Body of pancreas (tissue), 4 donors: ENCODE results near the gene TOMM7. TPM values are rescaled to one million over a fixed set of nuclear protein-coding genes. Genes with fewer than 3 reads are reported as not detected.

Experiments used
- ATAC-seq: fragments of 150-250 bp; one replicate; pipeline ENCODE4 v1.9.1; 2016
- DNase-seq, 4 donors: peaks; one replicate each; pipeline ENCODE4 v3.0.0-alpha.2; 2019
- H3K27ac ChIP-seq, 4 donors: fragments of 200-600 bp; sonication (generic); 1 replicate in 3 of 4; 2 replicates in 1 of 4; pipeline versions ENCODE4 v1.5.1 to v1.6.1; 2016 to 2019; ENCODE audit warnings: mild to moderate bottlenecking in 1 of 4, mixed read lengths in 1 of 4, moderate library complexity in 1 of 4
- H3K27me3 ChIP-seq, 2 donors: fragments of 200-600 bp; sonication (generic); one replicate each; pipeline ENCODE4 v1.6.0; 2016; ENCODE audit warnings: mild to moderate bottlenecking in 1 of 2
- H3K36me3 ChIP-seq, 2 donors: fragments of 200-600 bp; sonication (generic); replicated peaks in 1 of 2; 2 replicates each; pipeline ENCODE4 v1.5.1; 2016; ENCODE audit warnings: low read depth in 2 of 2; ENCODE audit not compliant: insufficient read depth in 1 of 2
- H3K4me1 ChIP-seq: fragments of 200-600 bp; sonication (generic); one replicate; pipeline ENCODE4 v1.6.0; 2016
- H3K4me3 ChIP-seq, 2 donors: fragments of 200-600 bp; sonication (generic); 1 replicate in 1 of 2; 2 replicates in 1 of 2; pipeline ENCODE4 v1.5.1; 2016 to 2019
- H3K9me3 ChIP-seq, 3 donors: fragments of 200-600 bp; sonication (generic); 1 replicate in 2 of 3; 2 replicates in 1 of 3; pipeline ENCODE4 v1.5.1; 2016
- POLR2A ChIP-seq, 3 donors: fragments of 450-650 bp; IDR thresholded peaks; one replicate each; pipeline ENCODE4 v1.6.1; 2016; ENCODE audit warnings: antibody characterized with exemption in 3 of 3, mild to moderate bottlenecking in 2 of 3
- WGBS, 2 donors: methylation state at CpG; one replicate each; pipeline ENCODE4 v1.1.5; 2017; 5-methylcytosine and 5-hydroxymethylcytosine counted together
- intact Hi-C: fragments of 100-400 bp; cut with DNase I; formaldehyde crosslinking; loops from one replicate; pipeline ENCODE4 v1.15.1; 2023
- total RNA-seq, 2 donors: library from RNA; depleted of rRNA; stranded (reverse); fragments of >200 nt; gene quantifications; one replicate each; pipeline ENCODE4 v1.1.0, GENCODE V29; 2016
- TF ChIP-seq, protein P1 (sequence below), 7 experiments: fragments of 450-650 bp in 4 of 7; fragments of 200-600 bp in 3 of 7; sonication (generic) in 3 of 7; IDR thresholded peaks; one replicate each; pipeline ENCODE4 v1.5.1; 2016 to 2019; ENCODE audit warnings: antibody characterized with exemption in 7 of 7

The TOMM7 gene
- total RNA-seq, 2 donors from 2014 or later: 77.8 to 103 TPM

DNA sequence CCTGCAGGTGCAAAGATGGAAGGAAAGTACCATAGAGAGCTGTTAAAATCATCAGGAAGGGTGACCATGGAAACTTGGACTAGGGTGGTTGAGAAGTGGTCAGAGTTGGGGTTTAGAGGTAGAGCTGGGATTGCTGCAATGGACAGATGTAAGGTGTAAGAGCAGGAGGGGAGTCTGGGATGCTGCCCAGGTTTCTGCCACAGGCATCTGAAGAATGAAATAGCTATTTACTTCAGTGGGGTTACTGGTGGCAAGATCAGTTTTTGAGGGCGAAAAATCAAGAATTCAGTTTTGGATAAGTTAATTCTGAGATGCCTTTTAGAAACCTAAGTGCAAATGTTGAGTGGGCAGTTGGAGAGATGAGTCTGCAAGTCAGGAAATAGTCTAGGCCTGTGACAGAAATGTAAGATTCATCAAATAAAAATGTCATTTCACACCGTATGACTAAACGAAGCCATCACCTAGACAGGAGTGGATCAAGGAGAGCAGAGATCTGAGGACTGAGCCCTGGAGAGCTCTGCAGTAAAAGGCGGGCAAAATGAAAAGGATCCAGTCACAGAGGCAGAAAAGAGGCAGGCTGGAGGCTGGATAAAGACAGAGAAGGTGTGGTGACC lies 22.7 kb upstream of the TOMM7 start:
- intact Hi-C loops: no loop called here
- no peak for ATAC-seq

DNA sequence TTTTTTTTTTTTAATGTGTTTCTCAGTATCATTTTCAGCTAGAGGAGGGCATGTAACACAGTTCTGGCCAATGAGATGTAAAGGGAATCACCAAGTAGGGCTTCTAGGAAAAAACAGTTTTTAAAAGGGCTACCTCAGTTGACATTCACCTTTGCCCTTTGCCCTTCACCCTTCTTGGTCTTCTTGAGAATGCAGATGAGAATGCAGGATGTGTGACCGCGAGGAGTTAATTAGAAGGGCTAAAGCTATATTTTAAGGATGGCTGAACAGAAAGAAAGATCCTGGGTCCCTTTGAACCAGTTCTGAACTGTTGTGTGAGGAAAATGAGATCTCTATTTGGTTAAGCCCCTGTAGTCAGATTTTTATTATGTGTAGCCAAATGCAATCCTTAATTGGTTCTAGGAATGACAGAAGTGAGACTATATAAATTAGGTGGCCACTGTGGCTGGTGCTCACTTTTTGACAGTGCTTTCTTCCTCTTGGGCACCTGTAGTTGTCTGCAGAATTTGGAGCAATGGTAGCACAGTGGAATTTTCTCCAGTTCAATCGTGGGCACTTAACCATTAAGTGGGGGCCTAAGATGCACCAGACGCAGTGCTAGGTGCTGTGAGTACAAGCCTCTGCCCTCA lies 21.1 kb upstream of the TOMM7 start:
- no peak for TF ChIP-seq POLR2A (IDR thresholded peaks at IDR 0.05)
- DNase-seq (no peak), ATAC-seq (no peak)
- H3K4me1 ChIP-seq: no peaks in the 10 kb centered on the region
- no peak overlapping the region for H3K4me3 ChIP-seq
- no peak overlapping the region for H3K27ac ChIP-seq
- no peaks in the 10 kb centered on the region for H3K27me3 ChIP-seq
- WGBS, 2 donors: 68 to 88% methylated on average over 4 of the region's 4 CpGs
- intact Hi-C loops: no loop called here
- no peaks in the 10 kb centered on the region for H3K36me3 ChIP-seq
- no peaks in the 10 kb centered on the region for H3K9me3 ChIP-seq

More for the DNA sequence above, 22.7 kb upstream of the TOMM7 start:
- Histone ChIP-seq H3K4me3 (no peak overlapping the region), H3K9me3 (no peaks in the 10 kb centered on the region), H3K36me3 (no peaks in the 10 kb centered on the region), H3K4me1 (peaks cover 4% of the 10 kb centered on the region), H3K27me3 (no peaks in the 10 kb centered on the region), H3K27ac (no peak overlapping the region)
- WGBS, 2 donors: 87 to 91% methylated on average over 4 of the region's 4 CpGs
- DNase-seq: no peak
- TF ChIP-seq, protein P1, sequence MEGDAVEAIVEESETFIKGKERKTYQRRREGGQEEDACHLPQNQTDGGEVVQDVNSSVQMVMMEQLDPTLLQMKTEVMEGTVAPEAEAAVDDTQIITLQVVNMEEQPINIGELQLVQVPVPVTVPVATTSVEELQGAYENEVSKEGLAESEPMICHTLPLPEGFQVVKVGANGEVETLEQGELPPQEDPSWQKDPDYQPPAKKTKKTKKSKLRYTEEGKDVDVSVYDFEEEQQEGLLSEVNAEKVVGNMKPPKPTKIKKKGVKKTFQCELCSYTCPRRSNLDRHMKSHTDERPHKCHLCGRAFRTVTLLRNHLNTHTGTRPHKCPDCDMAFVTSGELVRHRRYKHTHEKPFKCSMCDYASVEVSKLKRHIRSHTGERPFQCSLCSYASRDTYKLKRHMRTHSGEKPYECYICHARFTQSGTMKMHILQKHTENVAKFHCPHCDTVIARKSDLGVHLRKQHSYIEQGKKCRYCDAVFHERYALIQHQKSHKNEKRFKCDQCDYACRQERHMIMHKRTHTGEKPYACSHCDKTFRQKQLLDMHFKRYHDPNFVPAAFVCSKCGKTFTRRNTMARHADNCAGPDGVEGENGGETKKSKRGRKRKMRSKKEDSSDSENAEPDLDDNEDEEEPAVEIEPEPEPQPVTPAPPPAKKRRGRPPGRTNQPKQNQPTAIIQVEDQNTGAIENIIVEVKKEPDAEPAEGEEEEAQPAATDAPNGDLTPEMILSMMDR (IDR thresholded peaks at IDR 0.05): no peak
- TF ChIP-seq POLR2A (IDR thresholded peaks at IDR 0.05): no peak

DNA sequence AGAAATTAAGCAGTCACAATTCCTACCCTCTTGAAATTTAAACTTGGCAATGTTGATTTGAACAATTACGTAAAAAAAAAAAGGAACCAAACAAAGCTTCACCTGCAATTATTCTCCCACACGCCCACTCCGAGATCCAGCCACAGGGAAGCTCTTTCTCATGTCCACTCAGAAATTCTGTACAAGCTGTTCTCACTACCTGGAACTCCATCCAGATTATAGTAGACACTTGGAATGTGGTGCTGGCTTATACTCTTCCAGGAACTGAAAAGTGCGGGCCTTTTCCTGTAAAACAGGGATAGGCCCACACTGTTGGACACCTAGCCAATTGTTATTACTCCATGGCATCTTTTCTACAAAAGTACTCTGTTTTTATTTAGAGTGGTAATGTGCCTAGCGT lies 20.3 kb upstream of the TOMM7 start:
- WGBS, 2 donors: 60 to 83% methylated on average over 5 of the region's 5 CpGs
- no peaks in the 10 kb centered on the region for H3K4me1 ChIP-seq
- TF ChIP-seq, protein P1 (IDR thresholded peaks at IDR 0.05): no peak
- no peak for TF ChIP-seq POLR2A (IDR thresholded peaks at IDR 0.05)
- intact Hi-C loops: no loop called here
- no peaks in the 10 kb centered on the region for H3K9me3 ChIP-seq
- H3K4me3 ChIP-seq: no peak overlapping the region
- H3K27ac ChIP-seq: no peak overlapping the region
- no peak for ATAC-seq
- no peaks in the 10 kb centered on the region for H3K27me3 ChIP-seq
- DNase-seq: no peak
- no peaks in the 10 kb centered on the region for H3K36me3 ChIP-seq

DNA sequence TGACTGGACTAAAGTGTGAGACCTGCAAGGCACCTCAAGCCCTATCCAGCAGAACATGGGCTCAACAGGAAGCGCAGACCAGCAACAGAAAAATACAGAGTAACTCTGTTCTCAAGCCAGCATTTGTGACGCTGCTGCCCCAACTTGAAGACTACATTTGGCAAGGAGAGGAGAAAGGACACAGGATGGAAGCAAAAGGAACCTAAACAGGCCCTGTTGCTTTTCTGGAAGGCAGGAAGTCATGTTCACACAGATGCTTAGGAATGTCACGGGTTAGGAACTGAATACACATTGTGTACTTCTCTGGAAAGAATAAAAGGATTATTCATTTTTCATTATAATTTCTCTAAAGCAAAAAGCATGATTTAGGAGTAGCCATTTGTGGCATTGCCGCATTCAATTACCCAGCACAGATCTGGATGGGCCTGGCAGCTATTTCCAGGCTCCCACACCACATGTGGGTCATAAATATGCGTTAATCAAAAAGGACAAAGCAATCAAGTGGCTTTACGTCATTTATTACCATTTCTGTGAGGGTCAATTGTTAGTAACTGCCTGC lies 19.8 kb upstream of the TOMM7 start:
- Histone ChIP-seq H3K27me3 (no peaks in the 10 kb centered on the region), H3K4me3 (no peak overlapping the region), H3K36me3 (no peaks in the 10 kb centered on the region), H3K27ac (no peak overlapping the region), H3K4me1 (no peaks in the 10 kb centered on the region), H3K9me3 (no peaks in the 10 kb centered on the region)
- intact Hi-C loops: no loop called here
- no peak for ATAC-seq
- DNase-seq: no peak
- no peak for TF ChIP-seq POLR2A (IDR thresholded peaks at IDR 0.05)
- TF ChIP-seq, protein P1 (IDR thresholded peaks at IDR 0.05): no peak
- 73 to 84% methylated on average over 6 of the region's 6 CpGs for WGBS, 2 donors

DNA sequence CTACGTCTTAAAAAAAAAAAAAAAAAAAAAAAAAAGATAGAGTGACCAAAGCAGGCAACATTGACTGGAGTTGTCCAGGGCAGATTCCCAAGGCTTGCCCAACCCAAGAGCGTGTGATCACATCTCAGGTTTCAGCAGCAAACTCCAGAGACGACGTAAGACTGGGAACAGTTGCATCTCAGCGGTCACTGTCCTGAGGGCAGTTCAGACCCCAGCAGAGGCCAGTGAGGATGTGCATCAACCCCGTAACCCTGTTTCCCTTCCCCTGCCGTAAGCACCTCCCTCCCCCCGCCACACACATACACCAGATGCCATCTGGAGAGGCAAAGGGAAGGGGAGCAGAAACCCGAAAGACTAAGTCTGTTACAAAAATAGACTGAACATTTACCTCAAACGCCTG lies 19.3 kb upstream of the TOMM7 start:
- Histone ChIP-seq H3K27ac (no peak overlapping the region), H3K9me3 (no peaks in the 10 kb centered on the region), H3K36me3 (no peaks in the 10 kb centered on the region), H3K27me3 (no peaks in the 10 kb centered on the region), H3K4me3 (no peak overlapping the region), H3K4me1 (no peaks in the 10 kb centered on the region)
- DNase-seq (no peak), ATAC-seq (no peak)
- TF ChIP-seq, protein P1 (IDR thresholded peaks at IDR 0.05): no peak
- no peak for TF ChIP-seq POLR2A (IDR thresholded peaks at IDR 0.05)
- 79 to 86% methylated on average over 10 of the region's 10 CpGs for whole genome bisulfite sequencing, 2 donors
- intact Hi-C loops: no loop called here
